DOHH2 (cell line): ENCODE measurements around the gene HHAT.

Experiments used
- EZH2phosphoT487 ChIP-seq: fragments of 200-600 bp; sonication (generic); IDR thresholded peaks from 2 replicates; pipeline ENCODE4 v1.6.1; 2017; ENCODE audit warnings: borderline replicate concordance, mild to moderate bottlenecking, antibody characterized with exemption, low read length, moderate library complexity, mixed read lengths
- TF ChIP-seq, protein P1 (sequence below): fragments of 200-600 bp; sonication (generic); IDR thresholded peaks from one replicate; pipeline ENCODE4 v1.5.1; 2014; ENCODE audit warnings: antibody characterized with exemption, mild to moderate bottlenecking, low read depth, low read length; ENCODE audit not compliant: poor library complexity, severe bottlenecking

DNA sequence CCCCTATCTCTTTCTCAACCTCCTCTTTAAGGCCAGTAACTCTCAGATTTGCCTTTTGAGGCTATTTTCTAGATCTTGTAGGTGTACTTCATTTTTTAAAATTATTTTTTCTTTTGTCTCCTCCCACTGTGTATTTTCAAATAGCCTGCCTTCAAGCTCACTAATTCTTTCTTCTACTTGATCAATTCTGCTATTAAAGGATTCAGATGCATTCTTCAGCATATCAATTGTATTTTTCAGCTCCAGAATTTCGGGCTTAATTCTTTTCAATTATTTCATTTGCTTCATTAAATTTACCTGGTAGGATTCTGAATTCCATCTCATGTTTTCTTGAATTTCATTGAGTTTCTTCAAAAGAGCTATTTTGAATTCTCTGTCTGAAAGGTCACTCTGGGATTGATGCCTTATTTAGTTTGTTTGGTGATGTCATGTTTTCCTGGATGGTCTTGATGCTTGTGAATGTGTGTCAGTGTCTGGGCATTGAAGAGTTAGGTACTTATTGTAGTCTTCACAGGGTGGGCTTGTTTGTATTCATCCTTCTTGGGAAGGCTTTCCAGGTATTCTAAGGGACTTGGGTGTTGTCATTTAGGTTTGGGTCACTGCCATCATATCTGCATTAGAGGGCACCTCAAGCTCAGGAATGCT is 3.6 kb upstream of the HHAT start:
- TF ChIP-seq, protein P1, sequence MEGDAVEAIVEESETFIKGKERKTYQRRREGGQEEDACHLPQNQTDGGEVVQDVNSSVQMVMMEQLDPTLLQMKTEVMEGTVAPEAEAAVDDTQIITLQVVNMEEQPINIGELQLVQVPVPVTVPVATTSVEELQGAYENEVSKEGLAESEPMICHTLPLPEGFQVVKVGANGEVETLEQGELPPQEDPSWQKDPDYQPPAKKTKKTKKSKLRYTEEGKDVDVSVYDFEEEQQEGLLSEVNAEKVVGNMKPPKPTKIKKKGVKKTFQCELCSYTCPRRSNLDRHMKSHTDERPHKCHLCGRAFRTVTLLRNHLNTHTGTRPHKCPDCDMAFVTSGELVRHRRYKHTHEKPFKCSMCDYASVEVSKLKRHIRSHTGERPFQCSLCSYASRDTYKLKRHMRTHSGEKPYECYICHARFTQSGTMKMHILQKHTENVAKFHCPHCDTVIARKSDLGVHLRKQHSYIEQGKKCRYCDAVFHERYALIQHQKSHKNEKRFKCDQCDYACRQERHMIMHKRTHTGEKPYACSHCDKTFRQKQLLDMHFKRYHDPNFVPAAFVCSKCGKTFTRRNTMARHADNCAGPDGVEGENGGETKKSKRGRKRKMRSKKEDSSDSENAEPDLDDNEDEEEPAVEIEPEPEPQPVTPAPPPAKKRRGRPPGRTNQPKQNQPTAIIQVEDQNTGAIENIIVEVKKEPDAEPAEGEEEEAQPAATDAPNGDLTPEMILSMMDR: no peak
- TF ChIP-seq EZH2phosphoT487: no peak
